GM12891 (cell line): ENCODE results near the gene OR51B2.
"Not testable (repeated sequence)": the region's sequence is repeated elsewhere in the genome, so short reads cannot be mapped to it uniquely, and the experiment has no call there.

Experiments
- DNase-seq: peaks from one replicate; pipeline ENCODE4 v3.0.0; 2011; ENCODE audit warnings: low spot score; ENCODE audit not compliant: insufficient read length
- FAIRE-seq: peaks from 2 replicates; lab custom pipeline; 2011; peaks lifted over from hg19 to GRCh38; lab: Jason Lieb, UNC
- PAX5 ChIP-seq: IDR thresholded peaks from 2 replicates; pipeline ENCODE4 v1.6.1; 2011; ENCODE audit warnings: low read length, moderate library complexity, mild to moderate bottlenecking; ENCODE audit not compliant: insufficient read depth, severe bottlenecking
- POLR2A ChIP-seq: IDR thresholded peaks from 2 replicates; pipeline ENCODE4 v1.6.1; 2011; ENCODE audit warnings: low read depth, low read length, control low read depth
- POLR2AphosphoS5 ChIP-seq: IDR thresholded peaks from 2 replicates; pipeline ENCODE4 v1.6.1; 2011; ENCODE audit warnings: low read depth, low read length, control low read depth
- POU2F2 ChIP-seq: IDR thresholded peaks from 2 replicates; pipeline ENCODE4 v1.6.1; 2011; ENCODE audit warnings: low read depth, mild to moderate bottlenecking, control low read depth, low read length, moderate library complexity
- SPI1 ChIP-seq: IDR thresholded peaks from 2 replicates; pipeline ENCODE4 v1.6.1; 2011; ENCODE audit warnings: low read depth, low read length, control low read depth
- TAF1 ChIP-seq: IDR thresholded peaks from 2 replicates; pipeline ENCODE4 v1.6.1; 2011; ENCODE audit warnings: low read depth, low read length, control low read depth

The OR51B2 gene

GRCh38 chr11:5310423-5310822 is 13.7 kb downstream of the OR51B2 start:
- no peak for TF ChIP-seq POLR2AphosphoS5
- TF ChIP-seq POU2F2, result no peak
- TF ChIP-seq TAF1, result no peak
- no peak for TF ChIP-seq SPI1
- TF ChIP-seq PAX5, result no peak
- no peak for TF ChIP-seq POLR2A
- FAIRE-seq, result no peak
- no peak for DNase-seq

GRCh38 chr11:5307256-5308019 is 16.7 kb downstream of the OR51B2 start:
- TF ChIP-seq TAF1 (no peak), SPI1 (no peak)
- DNase-seq, result no peak
- FAIRE-seq, result no peak

GRCh38 chr11:5304046-5304445 is 20.1 kb downstream of the OR51B2 start:
- DNase-seq (no peak), FAIRE-seq (no peak)
- TF ChIP-seq POU2F2 (no peak), POLR2A (no peak), PAX5 (no peak), POLR2AphosphoS5 (no peak), SPI1 (no peak)

- DNase-seq, result no peak
- FAIRE-seq, result no peak
- TF ChIP-seq POLR2AphosphoS5, result no peak
- TF ChIP-seq POLR2A, result no peak
- no peak for TF ChIP-seq PAX5
- no peak for TF ChIP-seq TAF1
- TF ChIP-seq SPI1, result no peak
- no peak for TF ChIP-seq POU2F2
Measured at GRCh38 chr11:5303626-5304025, 20.5 kb downstream of the OR51B2 start.

- FAIRE-seq, result no peak
- no peak for DNase-seq
- TF ChIP-seq POLR2A, result no peak
- TF ChIP-seq TAF1, result no peak
- TF ChIP-seq SPI1, result no peak
- no peak for TF ChIP-seq POU2F2
- no peak for TF ChIP-seq PAX5
Measured at GRCh38 chr11:5301846-5302245, 22.3 kb downstream of the OR51B2 start, which contains the start of gene OR51B4. Gene OR51B4, minus strand, starts transcription at chr11:5301946. Its CDS starts 0 bp downstream, at chr11:5301946.

GRCh38 chr11:5300251-5300650 is 23.8 kb downstream of the OR51B2 start:
- FAIRE-seq (no peak), DNase-seq (no peak)
- no peak for TF ChIP-seq POLR2AphosphoS5
- TF ChIP-seq TAF1, result no peak
- TF ChIP-seq SPI1, result no peak
- no peak for TF ChIP-seq POLR2A
- no peak for TF ChIP-seq PAX5
- TF ChIP-seq POU2F2, result no peak

GRCh38 chr11:5298451-5298850 is 25.6 kb downstream of the OR51B2 start:
- DNase-seq (no peak), FAIRE-seq (no peak)
- TF ChIP-seq POLR2AphosphoS5, result no peak
- TF ChIP-seq POLR2A, result no peak
- no peak for TF ChIP-seq PAX5
- TF ChIP-seq SPI1, result no peak
- no peak for TF ChIP-seq POU2F2
- TF ChIP-seq TAF1, result no peak

GRCh38 chr11:5297721-5298323 is 26.3 kb downstream of the OR51B2 start:
- no peak for FAIRE-seq
- TF ChIP-seq TAF1 (no peak), POLR2A (no peak), PAX5 (no peak), POLR2AphosphoS5 (no peak), SPI1 (no peak), POU2F2 (no peak)
- no peak for DNase-seq

GRCh38 chr11:5294342-5294995 is 29.6 kb downstream of the OR51B2 start:
- DNase-seq, FAIRE-seq: not testable (repeated sequence)

- TF ChIP-seq POU2F2 (no peak), POLR2A (no peak), TAF1 (no peak), POLR2AphosphoS5 (no peak), PAX5 (no peak), SPI1 (no peak)
- no peak for DNase-seq
- no peak for FAIRE-seq
Measured at GRCh38 chr11:5293028-5293427, 31.1 kb downstream of the OR51B2 start.
